Thymus (tissue), 11 donors: ENCODE data around the gene MEIS1. TPM values are rescaled to one million over a fixed set of nuclear protein-coding genes. Genes with fewer than 3 reads are reported as not detected.

Experiments
- DNase-seq, 9 donors: peaks; one replicate each; pipeline ENCODE4 v3.0.0-alpha.2; 2013; ENCODE audit warnings: low spot score in 9 of 9, low read depth in 6 of 9, missing footprints in 1 of 9
- H3K27ac ChIP-seq, 2 donors: one replicate each; pipeline ENCODE4 v1.5.1; 2013; ENCODE audit warnings: control low read depth in 1 of 2, low read depth in 1 of 2, low read length in 1 of 2, mild to moderate bottlenecking in 1 of 2, moderate library complexity in 1 of 2
- H3K27me3 ChIP-seq, 2 donors: one replicate each; pipeline ENCODE4 v1.5.1; 2013; ENCODE audit warnings: low read length in 1 of 2; ENCODE audit not compliant: control insufficient read depth in 2 of 2, insufficient read depth in 1 of 2
- H3K36me3 ChIP-seq, 2 donors: one replicate each; pipeline ENCODE4 v1.5.1; 2013; ENCODE audit warnings: low read length in 1 of 2, mild to moderate bottlenecking in 1 of 2, moderate library complexity in 1 of 2; ENCODE audit not compliant: control insufficient read depth in 2 of 2, insufficient read depth in 2 of 2
- H3K4me1 ChIP-seq, 2 donors: one replicate each; pipeline ENCODE4 v1.5.1; 2013; ENCODE audit warnings: low read length in 2 of 2; ENCODE audit not compliant: control insufficient read depth in 2 of 2, insufficient read depth in 2 of 2
- H3K4me3 ChIP-seq, 2 donors: one replicate each; pipeline ENCODE4 v1.5.1; 2013; ENCODE audit warnings: low read length in 2 of 2, control low read depth in 1 of 2, mild to moderate bottlenecking in 1 of 2
- H3K9me3 ChIP-seq, 2 donors: one replicate each; pipeline ENCODE4 v1.5.1; 2013; ENCODE audit warnings: low read length in 1 of 2, mild to moderate bottlenecking in 1 of 2; ENCODE audit not compliant: control insufficient read depth in 2 of 2, insufficient read depth in 1 of 2
- WGBS: extraction: QIAGEN DNeasy Blood & Tissue Kit; methylation state at CpG from one replicate; pipeline ENCODE4 v1.1.7; 2013; 5-methylcytosine and 5-hydroxymethylcytosine counted together
- polyA plus RNA-seq: library from polyadenylated mRNA; stranded (reverse); fragments of 200-250 nt; gene quantifications from one replicate; pipeline ENCODE4 v1.2.3, GENCODE V29; 2013
- total RNA-seq: library from RNA; stranded (reverse); fragments of 120-200 nt; gene quantifications from one replicate; pipeline ENCODE4 v1.2.4, GENCODE V29; 2013
- donor health status: healthy.

Gene MEIS1
- total and polyA plus RNA-seq, 2 donors = 9.8 to 15.5 TPM

GRCh38 chr2:66440708-66441497, 6.0 kb downstream of the MEIS1 start:
- Histone ChIP-seq H3K9me3 (no peaks in the 10 kb centered on the region), H3K27ac (peak overlapping the region in 1 of 2 donors; percentile 49), H3K36me3 (no peaks in the 10 kb centered on the region), H3K4me1 (peaks cover 0 to 8% of the 10 kb centered on the region in 2 donors), H3K27me3 (peaks cover 66 to 97% of the 10 kb centered on the region in 2 donors), H3K4me3 (peak overlapping the region; percentile 21 to 27)
- 9% methylated on average over 20 of the region's 20 CpGs for WGBS
- no peak for DNase-seq

DNA sequence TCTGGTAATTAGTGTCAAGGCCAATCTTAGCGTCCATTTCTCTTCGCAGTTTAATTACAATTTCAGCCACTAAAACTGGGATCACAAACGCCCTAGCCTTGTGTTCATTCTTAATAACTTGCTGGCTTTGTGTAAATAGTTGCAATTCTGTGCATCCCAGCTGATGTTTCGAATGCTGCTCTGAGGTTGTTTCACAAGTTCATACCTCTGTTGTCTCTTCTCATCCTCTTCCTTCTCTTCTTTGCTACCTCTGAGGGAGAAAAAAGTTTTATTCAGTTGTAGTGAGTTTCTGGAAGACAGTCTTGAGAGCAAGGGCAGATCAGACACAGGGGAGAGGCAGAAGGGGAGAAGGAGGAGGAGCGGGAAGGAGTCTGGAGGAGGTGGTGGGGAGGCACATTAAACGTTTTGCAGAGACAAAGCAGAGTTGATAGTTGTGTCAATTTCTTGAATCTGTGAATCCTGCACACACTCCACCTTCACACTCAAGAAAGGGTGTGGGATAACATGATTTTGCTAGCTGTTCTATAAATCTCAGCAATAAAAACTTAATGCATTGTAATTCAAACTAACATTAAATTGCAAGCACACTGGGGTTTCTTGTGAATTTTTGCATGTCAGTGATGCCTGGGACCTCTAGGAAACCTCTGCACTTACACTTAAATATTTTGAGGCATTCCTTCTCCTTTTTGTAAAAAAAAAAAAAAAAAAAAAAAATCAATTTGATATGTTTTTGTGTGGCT, 6.8 kb downstream of the MEIS1 start:
- H3K27ac ChIP-seq = no peak overlapping the region
- 82% methylated on average over 6 of the region's 6 CpGs for WGBS
- no peak overlapping the region for H3K4me3 ChIP-seq
- no peak for DNase-seq
- H3K9me3 ChIP-seq = no peaks in the 10 kb centered on the region
- H3K36me3 ChIP-seq = no peaks in the 10 kb centered on the region
- peaks cover 70 to 97% of the 10 kb centered on the region in 2 donors for H3K27me3 ChIP-seq
- H3K4me1 ChIP-seq = peaks cover 0 to 8% of the 10 kb centered on the region in 2 donors

GRCh38 chr2:66442516-66443185, 7.7 kb downstream of the MEIS1 start:
- H3K36me3 ChIP-seq = no peaks in the 10 kb centered on the region

DNA sequence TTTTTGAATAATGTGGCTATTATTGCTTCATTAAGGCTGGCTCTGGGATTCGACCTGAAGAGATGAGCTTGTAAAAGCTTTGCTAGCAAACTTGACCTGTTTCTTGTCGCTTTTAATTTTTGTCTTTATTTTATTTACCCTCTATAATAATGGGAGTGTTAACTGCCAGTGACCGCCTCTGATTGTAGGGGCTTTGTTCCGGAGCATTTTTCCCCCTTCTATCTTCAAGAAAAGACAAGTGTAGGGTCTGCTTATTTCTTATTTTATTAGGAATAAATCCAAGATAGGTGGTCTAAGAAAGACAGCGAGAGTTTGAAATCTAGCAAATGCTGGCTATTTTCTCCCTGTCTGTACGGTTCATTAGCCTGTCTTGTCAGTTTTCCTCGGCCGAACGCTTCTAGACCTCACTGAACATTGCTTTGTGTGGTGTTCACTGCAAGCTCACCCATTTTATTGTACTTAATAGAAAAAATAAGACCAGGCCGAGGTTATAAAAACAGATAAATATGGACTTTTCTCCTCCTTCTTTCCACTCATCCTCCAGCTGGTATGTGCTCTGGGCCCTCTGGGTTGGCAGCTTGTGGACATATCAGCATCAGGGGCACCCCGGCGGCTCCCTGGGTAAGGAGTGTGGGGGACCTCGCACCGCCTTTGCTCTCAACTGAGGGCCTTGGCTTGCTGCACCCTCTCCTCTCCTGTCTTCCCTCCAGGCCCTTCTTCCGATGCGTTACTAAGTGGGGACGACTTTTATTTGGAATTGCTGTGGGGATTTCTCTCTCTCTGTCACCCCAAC, 8.5 kb downstream of the MEIS1 start:
- 81% methylated on average over 17 of the region's 17 CpGs for WGBS
- peaks cover 64 to 82% of the 10 kb centered on the region in 2 donors for H3K27me3 ChIP-seq
- no peak for DNase-seq
- no peak overlapping the region for H3K4me3 ChIP-seq
- H3K36me3 ChIP-seq = no peaks in the 10 kb centered on the region
- H3K4me1 ChIP-seq = peaks cover 0 to 8% of the 10 kb centered on the region in 2 donors
- no peaks in the 10 kb centered on the region for H3K9me3 ChIP-seq
- peak overlapping the region; percentile 12 to 61 for H3K27ac ChIP-seq

More at GRCh38 chr2:66442516-66443185, 7.7 kb downstream of the MEIS1 start:
- Histone ChIP-seq H3K4me3 (no peak overlapping the region), H3K9me3 (no peaks in the 10 kb centered on the region), H3K4me1 (peaks cover 0 to 8% of the 10 kb centered on the region in 2 donors), H3K27me3 (peaks cover 71 to 90% of the 10 kb centered on the region in 2 donors), H3K27ac (no peak overlapping the region)
- WGBS = 79% methylated on average over 10 of the region's 10 CpGs
- no peak for DNase-seq

DNA sequence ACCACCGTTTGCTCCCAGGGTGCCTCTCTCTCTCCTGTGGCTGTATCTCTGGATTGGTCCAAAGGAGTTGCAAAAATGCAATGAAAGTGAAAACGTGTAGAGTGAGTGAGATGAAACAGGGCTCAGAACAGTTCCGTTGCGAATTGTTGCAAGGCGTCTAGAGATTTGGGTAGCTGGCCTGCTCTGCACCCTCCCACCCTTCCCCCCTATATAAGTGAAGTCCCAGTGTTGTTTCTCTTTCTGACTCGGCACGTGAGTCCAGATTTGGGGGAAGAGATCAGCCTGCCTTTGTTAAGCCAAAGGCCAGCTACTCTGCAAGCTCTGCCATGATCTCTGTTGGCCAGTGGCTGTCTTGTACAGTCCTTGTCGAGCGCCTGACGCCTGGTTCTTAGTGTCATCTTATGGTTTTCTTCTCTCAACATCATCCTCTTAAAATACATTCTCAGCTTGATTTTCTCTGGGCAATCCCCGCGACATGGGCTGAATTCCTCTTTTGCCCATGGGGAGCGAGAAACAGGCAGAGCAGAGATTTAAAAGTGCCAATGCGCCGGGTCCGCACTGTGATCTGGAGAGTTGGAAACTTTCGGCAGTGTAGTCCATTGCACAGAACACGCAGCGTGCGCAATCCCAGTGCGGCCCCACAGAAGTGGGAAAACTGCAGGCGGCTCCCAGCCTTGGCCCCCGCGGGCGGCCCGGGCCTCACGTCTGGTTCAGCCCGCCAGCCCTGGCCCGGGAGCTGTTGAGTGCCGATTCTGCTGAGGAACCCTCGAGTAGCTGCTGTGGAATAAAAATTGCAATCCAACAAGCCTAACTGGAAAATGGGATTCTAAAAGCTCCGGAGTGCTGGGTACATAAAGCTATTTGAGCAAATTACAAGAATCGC, 9.3 kb downstream of the MEIS1 start:
- H3K27me3 ChIP-seq = peaks cover 55 to 74% of the 10 kb centered on the region in 2 donors
- DNase-seq = no peak
- H3K9me3 ChIP-seq = no peaks in the 10 kb centered on the region
- H3K36me3 ChIP-seq = no peaks in the 10 kb centered on the region
- peak overlapping the region; percentile 43 to 61 for H3K27ac ChIP-seq
- 70% methylated on average over 33 of the region's 33 CpGs for WGBS
- peaks cover 0 to 8% of the 10 kb centered on the region in 2 donors for H3K4me1 ChIP-seq
- no peak overlapping the region for H3K4me3 ChIP-seq

DNA sequence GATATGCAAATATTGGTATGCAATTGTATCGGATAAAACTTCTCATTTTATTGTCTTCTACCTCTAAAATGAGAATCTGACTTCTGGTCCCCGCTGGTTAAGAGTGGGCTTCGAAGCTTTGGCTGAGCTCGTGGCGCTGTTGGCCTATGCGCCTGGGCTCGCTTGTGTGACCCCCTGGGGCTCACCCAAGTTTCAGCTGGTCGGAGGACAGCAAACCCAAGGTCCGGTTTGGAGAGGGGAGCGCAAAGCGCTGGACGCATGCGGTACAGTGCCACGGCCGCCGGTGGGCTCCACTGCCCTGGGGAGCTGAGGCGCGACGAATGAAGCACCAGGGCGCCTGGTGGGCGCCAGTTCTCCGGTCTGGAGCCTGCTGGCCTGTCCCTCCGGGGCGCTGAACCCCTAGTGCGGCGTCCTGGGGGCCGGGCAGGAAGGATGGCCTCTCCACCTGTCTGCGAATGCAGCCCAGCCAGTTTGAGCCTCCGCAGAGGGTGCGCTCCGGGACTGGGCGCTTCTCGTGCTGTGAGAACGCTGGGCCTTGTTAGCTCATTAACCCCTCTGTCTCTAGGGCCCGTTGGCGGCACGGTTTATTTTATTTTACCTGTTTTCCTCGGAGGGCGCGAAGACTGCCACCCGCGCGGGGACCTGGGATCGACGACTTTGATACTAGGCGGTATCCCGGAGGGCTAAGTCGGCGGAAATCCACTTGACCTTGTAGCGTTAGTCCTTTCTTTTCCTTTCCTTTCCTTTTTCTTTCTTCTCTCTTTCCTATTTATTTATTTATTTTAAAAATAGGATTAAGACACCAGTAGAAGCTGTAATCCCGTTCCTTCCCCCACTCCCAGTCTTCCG, 10.4 kb downstream of the MEIS1 start:
- H3K9me3 ChIP-seq = no peaks in the 10 kb centered on the region
- DNase-seq = no peak
- H3K27me3 ChIP-seq = peaks cover 44 to 63% of the 10 kb centered on the region in 2 donors

GRCh38 chr2:66445925-66446871, 11.3 kb downstream of the MEIS1 start:
- WGBS = 17% methylated on average over 66 of the region's 66 CpGs
- Histone ChIP-seq H3K4me3 (peak overlapping the region; percentile 2 to 26), H3K27ac (peak overlapping the region; percentile 48 to 76), H3K27me3 (peaks cover 39 to 54% of the 10 kb centered on the region in 2 donors), H3K4me1 (no peaks in the 10 kb centered on the region), H3K36me3 (no peaks in the 10 kb centered on the region), H3K9me3 (no peaks in the 10 kb centered on the region)
- DNase-seq = peak in 1 of 9 donors; percentile 15

More for the DNA sequence above, 10.4 kb downstream of the MEIS1 start:
- peak overlapping the region; percentile 48 to 76 for H3K27ac ChIP-seq
- H3K4me1 ChIP-seq = no peaks in the 10 kb centered on the region
- no peaks in the 10 kb centered on the region for H3K36me3 ChIP-seq
- 28% methylated on average over 52 of the region's 52 CpGs for WGBS
- H3K4me3 ChIP-seq = peak overlapping the region in 1 of 2 donors; percentile 2
